SK-N-MC (cell line): ENCODE measurements around the gene PROX1.

Source experiments
- EZH2 ChIP-seq: fragments of 200-600 bp; sonication (generic); IDR thresholded peaks from one replicate; pipeline ENCODE4 v1.6.1; 2017; ENCODE audit warnings: antibody characterized with exemption
- FOXP2 ChIP-seq: optimal IDR thresholded peaks from 2 replicates; pipeline ENCODE3; 2011; ENCODE audit warnings: mild to moderate bottlenecking, moderate library complexity; ENCODE audit not compliant: insufficient read depth; ENCODE audit errors: extremely low read length, control extremely low read depth
- POLR2AphosphoS5 ChIP-seq: IDR thresholded peaks from 2 replicates; pipeline ENCODE4 v1.6.1; 2012; ENCODE audit warnings: mild to moderate bottlenecking, low read depth, low read length, borderline replicate concordance

GRCh38 chr1:214075999-214076707, 88.4 kb downstream of the PROX1 start:
- no peak for TF ChIP-seq POLR2AphosphoS5
- TF ChIP-seq EZH2, result no peak
- no peak for TF ChIP-seq FOXP2
